GM19238 (cell line): Measurements from ENCODE around the gene NAMPT.

Experiments
- DNase-seq: peaks from one replicate; pipeline ENCODE4 v3.0.0; 2011; ENCODE audit warnings: low spot score; ENCODE audit not compliant: insufficient read length

The NAMPT gene

GRCh38 chr7:106273009-106273668, 11.6 kb downstream of the NAMPT start:
- DNase-seq, result no peak

GRCh38 chr7:106270122-106270977, 14.4 kb downstream of the NAMPT start:
- no peak for DNase-seq

- DNase-seq, result no peak
Measured at GRCh38 chr7:106269254-106269961, 15.4 kb downstream of the NAMPT start.

- no peak for DNase-seq
Measured at GRCh38 chr7:106265133-106265532, 19.6 kb downstream of the NAMPT start.

- DNase-seq, result no peak
Measured at GRCh38 chr7:106262221-106262881, 22.4 kb downstream of the NAMPT start.

- no peak for DNase-seq
Measured at GRCh38 chr7:106260136-106260561, 24.6 kb downstream of the NAMPT start.

- DNase-seq, result no peak
Measured at GRCh38 chr7:106258789-106259188, 26.0 kb downstream of the NAMPT start.

GRCh38 chr7:106257752-106258151, 27.0 kb downstream of the NAMPT start:
- DNase-seq, result no peak

GRCh38 chr7:106256144-106256543, 28.6 kb downstream of the NAMPT start:
- no peak for DNase-seq

- no peak for DNase-seq
Measured at GRCh38 chr7:106255246-106255645, 29.5 kb downstream of the NAMPT start.

GRCh38 chr7:106254525-106255116, 30.2 kb downstream of the NAMPT start:
- DNase-seq, result no peak

- DNase-seq, result no peak
Measured at GRCh38 chr7:106252568-106252967, 32.2 kb downstream of the NAMPT start.

- DNase-seq, result no peak
Measured at GRCh38 chr7:106249488-106249887, 35.3 kb downstream of the NAMPT start.

GRCh38 chr7:106248600-106248999, 36.2 kb downstream of the NAMPT start:
- no peak for DNase-seq

- no peak for DNase-seq
Measured at GRCh38 chr7:106247841-106248240, 36.9 kb downstream of the NAMPT start.

- DNase-seq, result no peak
Measured at GRCh38 chr7:106246902-106247711, 37.7 kb downstream of the NAMPT start.

- no peak for DNase-seq
Measured at GRCh38 chr7:106243893-106244292, 40.9 kb downstream of the NAMPT start.

GRCh38 chr7:106239406-106239805, 45.4 kb downstream of the NAMPT start:
- no peak for DNase-seq

GRCh38 chr7:106238830-106239229, 46.0 kb downstream of the NAMPT start:
- no peak for DNase-seq

- no peak for DNase-seq
Measured at GRCh38 chr7:106236065-106236464, 48.7 kb downstream of the NAMPT start.
